ENCODE data around the gene SHISA3.

GRCh38 chr4:42348247-42348646 is 49.0 kb upstream of the SHISA3 start:
- no peak for TF ChIP-seq CTCF (conservative IDR thresholded peaks at IDR 0.05; ENCODE audit: low read length)
- no peak for TF ChIP-seq EZH2phosphoT487 (IDR thresholded peaks at IDR 0.05; ENCODE audit: borderline replicate concordance, low read depth, low read length)
